K562 treated with DMSO at 1 percent for 48 hours (cell line): Measurements from ENCODE around the gene LEPROT. TPM values are rescaled to one million over a fixed set of nuclear protein-coding genes. Genes with fewer than 3 reads are reported as not detected.

Experiments
- total RNA-seq: library from RNA; unstranded; fragments of 300-600 nt; gene quantifications from 2 replicates; pipeline ENCODE4 v1.2.3, GENCODE V29; 2022; ENCODE audit warnings: low replicate concordance; ENCODE audit errors: extremely low read depth

LEPROT gene, protein sequence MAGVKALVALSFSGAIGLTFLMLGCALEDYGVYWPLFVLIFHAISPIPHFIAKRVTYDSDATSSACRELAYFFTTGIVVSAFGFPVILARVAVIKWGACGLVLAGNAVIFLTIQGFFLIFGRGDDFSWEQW
- total RNA-seq = not detected in 2 replicates

GRCh38 chr1:65420590-65421350 is at the start of gene LEPROT, which contains the start of gene LEPR:
Gene LEPROT, plus strand, starts transcription at chr1:65420668. Its CDS starts 57 bp downstream, at chr1:65420725.
Gene LEPR, plus strand, starts transcription at chr1:65420668. Its CDS starts 144,898 bp downstream, at chr1:65565566.

Other genes starting within 250 kb of the LEPROT start
- not detected in 2 replicates for gene DNAJC6, start 111.1 kb upstream of the LEPROT start, total RNA-seq
- not detected in 2 replicates for gene LEPR, start within 50 bp of the LEPROT start, total RNA-seq